GM12878 (cell line): ENCODE results near the gene ZNF813.
"Not testable (repeated sequence)": the region's sequence is repeated elsewhere in the genome, so short reads cannot be mapped to it uniquely, and the experiment has no call there.

Experiments
- CUX1 ChIP-seq: IDR thresholded peaks from 2 replicates; pipeline ENCODE4 v1.6.1; 2012; ENCODE audit warnings: improper control_type of control experiment, low read depth, low read length; ENCODE audit not compliant: insufficient replicate concordance
- EP300 ChIP-seq, 2 experiments: fragments of 150-350 bp in 1 of 2; IDR thresholded peaks; 2 replicates each; pipeline ENCODE4 v1.6.1; 2011 to 2012; ENCODE audit warnings: low read depth in 2 of 2, low read length in 2 of 2, borderline replicate concordance in 1 of 2, improper control_type of control experiment in 1 of 2, inconsistent platforms in 1 of 2; ENCODE audit not compliant: control insufficient read depth in 1 of 2
- JUNB ChIP-seq: IDR thresholded peaks from 2 replicates; pipeline ENCODE4 v1.6.1; 2016; ENCODE audit warnings: antibody characterized with exemption, mild to moderate bottlenecking
- PAX5 ChIP-seq: IDR thresholded peaks from 2 replicates; pipeline ENCODE4 v1.6.1; 2011; ENCODE audit warnings: low read depth, low read length, borderline replicate concordance
- POLR2AphosphoS5 ChIP-seq: IDR thresholded peaks from 2 replicates; pipeline ENCODE4 v1.6.1; 2011; ENCODE audit warnings: mild to moderate bottlenecking, low read length, inconsistent platforms
- RBBP5 ChIP-seq: fragments of 200-600 bp; sonication (generic); conservative IDR thresholded peaks from 2 replicates; pipeline ENCODE4 v1.6.1; 2016
- SMC3 ChIP-seq: IDR thresholded peaks from 2 replicates; pipeline ENCODE4 v1.6.1; 2011; ENCODE audit warnings: low read length, improper control_type of control experiment, borderline replicate concordance
- SREBF2 ChIP-seq: IDR thresholded peaks from 2 replicates; pipeline ENCODE4 v1.6.1; 2012; ENCODE audit warnings: mild to moderate bottlenecking, low read length
- YBX1 ChIP-seq: fragments of 450-650 bp; IDR thresholded peaks from 2 replicates; pipeline ENCODE4 v1.6.1; 2016; ENCODE audit warnings: antibody characterized with exemption
- ZBTB33 ChIP-seq: fragments of 450-650 bp; IDR thresholded peaks from 2 replicates; pipeline ENCODE4 v1.6.1; 2017; ENCODE audit warnings: mild to moderate bottlenecking
- TF ChIP-seq, protein P1 (sequence below), 3 experiments: IDR thresholded peaks in 2 of 3; conservative IDR thresholded peaks in 1 of 3; 2 replicates each; pipeline ENCODE4 v1.5.1; 2011; ENCODE audit warnings: low read depth in 3 of 3, low read length in 3 of 3, mild to moderate bottlenecking in 3 of 3, control low read depth in 2 of 3, moderate library complexity in 2 of 3, inconsistent platforms in 1 of 3, mixed read lengths in 1 of 3; ENCODE audit not compliant: control insufficient read depth in 2 of 3, insufficient read depth in 1 of 3; ENCODE audit errors: extremely low read depth in 1 of 3
- TF ChIP-seq, protein P2 (sequence below): IDR thresholded peaks from 2 replicates; pipeline ENCODE4 v1.6.1; 2012; ENCODE audit warnings: low read depth, low read length, improper control_type of control experiment

DNA sequence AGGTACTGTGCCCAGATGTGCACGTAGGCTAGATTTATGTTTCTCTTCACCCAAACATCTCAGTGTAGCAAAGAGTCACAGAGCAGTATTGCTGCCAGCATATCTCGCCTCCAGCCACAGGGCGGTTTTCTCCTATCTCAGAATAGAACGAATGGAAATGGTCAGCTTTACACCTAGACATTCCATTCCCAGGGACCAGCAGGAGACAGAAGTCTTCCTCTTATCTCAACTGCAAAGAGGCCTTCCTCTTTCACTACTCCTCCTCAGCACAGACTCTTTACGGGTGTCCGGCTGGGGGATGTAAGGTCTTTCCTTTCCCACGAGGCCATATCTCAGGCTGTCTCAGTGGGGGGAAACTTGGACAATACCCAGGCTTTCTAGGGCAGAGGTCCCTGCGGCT is 1.1 kb downstream of the ZNF813 start:
- TF ChIP-seq, protein P1, sequence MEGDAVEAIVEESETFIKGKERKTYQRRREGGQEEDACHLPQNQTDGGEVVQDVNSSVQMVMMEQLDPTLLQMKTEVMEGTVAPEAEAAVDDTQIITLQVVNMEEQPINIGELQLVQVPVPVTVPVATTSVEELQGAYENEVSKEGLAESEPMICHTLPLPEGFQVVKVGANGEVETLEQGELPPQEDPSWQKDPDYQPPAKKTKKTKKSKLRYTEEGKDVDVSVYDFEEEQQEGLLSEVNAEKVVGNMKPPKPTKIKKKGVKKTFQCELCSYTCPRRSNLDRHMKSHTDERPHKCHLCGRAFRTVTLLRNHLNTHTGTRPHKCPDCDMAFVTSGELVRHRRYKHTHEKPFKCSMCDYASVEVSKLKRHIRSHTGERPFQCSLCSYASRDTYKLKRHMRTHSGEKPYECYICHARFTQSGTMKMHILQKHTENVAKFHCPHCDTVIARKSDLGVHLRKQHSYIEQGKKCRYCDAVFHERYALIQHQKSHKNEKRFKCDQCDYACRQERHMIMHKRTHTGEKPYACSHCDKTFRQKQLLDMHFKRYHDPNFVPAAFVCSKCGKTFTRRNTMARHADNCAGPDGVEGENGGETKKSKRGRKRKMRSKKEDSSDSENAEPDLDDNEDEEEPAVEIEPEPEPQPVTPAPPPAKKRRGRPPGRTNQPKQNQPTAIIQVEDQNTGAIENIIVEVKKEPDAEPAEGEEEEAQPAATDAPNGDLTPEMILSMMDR (IDR thresholded peaks at IDR 0.05 in 2 of 3, conservative IDR thresholded peaks at IDR 0.05 in 1 of 3; ENCODE audit: control insufficient read depth in 2 of 3, extremely low read depth in 1 of 3, insufficient read depth in 1 of 3, low read depth in 3 of 3, low read length in 3 of 3): not testable (repeated sequence)
- not testable (repeated sequence) for TF ChIP-seq JUNB; SMC3; ZBTB33; RBBP5; POLR2AphosphoS5; YBX1; CUX1; EP300 (IDR thresholded peaks at IDR 0.05; ENCODE audit: borderline replicate concordance in 1 of 2, control insufficient read depth in 1 of 2, low read depth in 2 of 2, low read length in 2 of 2); SREBF2; PAX5
- TF ChIP-seq, protein P2, sequence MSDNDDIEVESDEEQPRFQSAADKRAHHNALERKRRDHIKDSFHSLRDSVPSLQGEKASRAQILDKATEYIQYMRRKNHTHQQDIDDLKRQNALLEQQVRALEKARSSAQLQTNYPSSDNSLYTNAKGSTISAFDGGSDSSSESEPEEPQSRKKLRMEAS: not testable (repeated sequence)
